Measurements from ENCODE around the gene NOL7. TPM values are rescaled to one million over a fixed set of nuclear protein-coding genes. Genes with fewer than 3 reads are reported as not detected.
A peak's percentile ranks its signal among the peaks of the same experiment; 100 is the strongest.

NOL7 gene
- total and polyA plus RNA-seq, 2 of the 13 experiments (the other 11 are each of a cell fraction or from before 2014, with no cell fraction given): 37.8 to 186 TPM

DNA sequence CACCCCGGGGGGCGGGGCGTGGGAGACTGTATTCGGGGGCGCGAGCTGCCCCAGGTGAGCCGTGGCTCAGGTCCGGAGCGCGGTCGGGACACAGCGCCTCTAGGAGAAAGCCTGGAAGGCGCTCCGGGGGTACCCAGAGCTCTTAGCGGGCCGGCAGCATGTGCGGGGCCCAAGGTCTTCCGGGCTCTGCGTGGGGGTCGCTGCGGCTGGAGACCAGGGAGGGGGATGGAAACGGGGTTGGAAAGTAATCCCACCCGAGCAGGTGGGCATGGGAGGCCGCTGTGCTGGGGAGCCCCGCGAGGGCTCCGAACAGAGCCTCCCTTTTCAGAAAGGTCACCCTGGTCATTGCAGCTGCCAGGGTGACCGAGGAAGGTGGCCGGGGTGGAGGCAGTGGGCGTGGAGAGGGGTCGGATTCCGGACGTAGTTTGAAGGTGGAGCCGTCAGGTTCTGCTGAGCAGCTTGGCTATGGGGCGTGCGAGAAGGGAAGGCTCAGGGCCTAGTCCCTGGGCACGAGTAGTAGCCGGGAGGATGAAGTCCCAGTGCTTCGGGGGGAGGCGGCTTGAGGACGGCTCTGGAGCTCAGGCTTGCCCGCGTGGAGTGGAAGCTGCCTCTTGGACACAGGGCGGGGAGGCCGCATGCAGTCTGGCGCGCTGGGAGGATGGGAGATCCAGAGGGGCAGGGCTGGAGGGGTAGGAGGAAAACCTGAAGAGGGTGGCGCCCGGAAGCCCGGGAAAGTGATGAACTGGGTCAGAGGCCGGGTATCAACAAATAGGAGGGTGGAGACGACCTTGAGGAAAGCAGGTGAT, 40.4 kb upstream of the NOL7 start, which contains the start of gene SIRT5 (continued):
- TF ChIP-seq MTF1 (CRISPR knock-in tag; IDR thresholded peaks at IDR 0.05) (no peak), BCL6 (CRISPR knock-in tag; IDR thresholded peaks at IDR 0.05) (peak; percentile 67; the same call in 1 of the 2 replicates), ZNF335 (CRISPR knock-in tag; IDR thresholded peaks at IDR 0.05) (peak; percentile 79; the same call in 1 of the 2 replicates), ETV6 (CRISPR knock-in tag; conservative IDR thresholded peaks at IDR 0.05) (peak; percentile 52; the same call in 1 of the 2 replicates), ZNF33A (CRISPR knock-in tag; IDR thresholded peaks at IDR 0.05; ENCODE audit: borderline replicate concordance) (no peak), SOX13 (IDR thresholded peaks at IDR 0.05) (0 out of 2 replicates have a peak, but pooled peaks have one; percentile 10), SOX13 (CRISPR knock-in tag; conservative IDR thresholded peaks at IDR 0.05 in 1 of 2, IDR thresholded peaks at IDR 0.05 in 1 of 2) (peak in 1 of 2 experiments; percentile 72; a peak in 2 of 4 replicates), HIVEP1 (CRISPR knock-in tag; IDR thresholded peaks at IDR 0.05) (peak; percentile 91), NR2F2 (IDR thresholded peaks at IDR 0.05; ENCODE audit: borderline replicate concordance, low read depth) (peak; percentile 81), ZNF296 (CRISPR knock-in tag; conservative IDR thresholded peaks at IDR 0.05) (peak; percentile 84), ZNF556 (CRISPR knock-in tag; IDR thresholded peaks at IDR 0.05; ENCODE audit: borderline replicate concordance) (no peak), SMARCC2 (IDR thresholded peaks at IDR 0.05) (no peak), ELF1 (CRISPR knock-in tag; IDR thresholded peaks at IDR 0.05) (peak; percentile 61), SPEN (CRISPR knock-in tag; IDR thresholded peaks at IDR 0.05; ENCODE audit: low read depth) (peak; percentile 82)
- TF ChIP-seq, protein P1, sequence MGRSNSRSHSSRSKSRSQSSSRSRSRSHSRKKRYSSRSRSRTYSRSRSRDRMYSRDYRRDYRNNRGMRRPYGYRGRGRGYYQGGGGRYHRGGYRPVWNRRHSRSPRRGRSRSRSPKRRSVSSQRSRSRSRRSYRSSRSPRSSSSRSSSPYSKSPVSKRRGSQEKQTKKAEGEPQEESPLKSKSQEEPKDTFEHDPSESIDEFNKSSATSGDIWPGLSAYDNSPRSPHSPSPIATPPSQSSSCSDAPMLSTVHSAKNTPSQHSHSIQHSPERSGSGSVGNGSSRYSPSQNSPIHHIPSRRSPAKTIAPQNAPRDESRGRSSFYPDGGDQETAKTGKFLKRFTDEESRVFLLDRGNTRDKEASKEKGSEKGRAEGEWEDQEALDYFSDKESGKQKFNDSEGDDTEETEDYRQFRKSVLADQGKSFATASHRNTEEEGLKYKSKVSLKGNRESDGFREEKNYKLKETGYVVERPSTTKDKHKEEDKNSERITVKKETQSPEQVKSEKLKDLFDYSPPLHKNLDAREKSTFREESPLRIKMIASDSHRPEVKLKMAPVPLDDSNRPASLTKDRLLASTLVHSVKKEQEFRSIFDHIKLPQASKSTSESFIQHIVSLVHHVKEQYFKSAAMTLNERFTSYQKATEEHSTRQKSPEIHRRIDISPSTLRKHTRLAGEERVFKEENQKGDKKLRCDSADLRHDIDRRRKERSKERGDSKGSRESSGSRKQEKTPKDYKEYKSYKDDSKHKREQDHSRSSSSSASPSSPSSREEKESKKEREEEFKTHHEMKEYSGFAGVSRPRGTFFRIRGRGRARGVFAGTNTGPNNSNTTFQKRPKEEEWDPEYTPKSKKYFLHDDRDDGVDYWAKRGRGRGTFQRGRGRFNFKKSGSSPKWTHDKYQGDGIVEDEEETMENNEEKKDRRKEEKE (IDR thresholded peaks at IDR 0.05): no peak
- TF ChIP-seq, protein P2, sequence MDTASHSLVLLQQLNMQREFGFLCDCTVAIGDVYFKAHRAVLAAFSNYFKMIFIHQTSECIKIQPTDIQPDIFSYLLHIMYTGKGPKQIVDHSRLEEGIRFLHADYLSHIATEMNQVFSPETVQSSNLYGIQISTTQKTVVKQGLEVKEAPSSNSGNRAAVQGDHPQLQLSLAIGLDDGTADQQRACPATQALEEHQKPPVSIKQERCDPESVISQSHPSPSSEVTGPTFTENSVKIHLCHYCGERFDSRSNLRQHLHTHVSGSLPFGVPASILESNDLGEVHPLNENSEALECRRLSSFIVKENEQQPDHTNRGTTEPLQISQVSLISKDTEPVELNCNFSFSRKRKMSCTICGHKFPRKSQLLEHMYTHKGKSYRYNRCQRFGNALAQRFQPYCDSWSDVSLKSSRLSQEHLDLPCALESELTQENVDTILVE (CRISPR knock-in tag; IDR thresholded peaks at IDR 0.05): peak; percentile 48
- TF ChIP-seq, protein P3, sequence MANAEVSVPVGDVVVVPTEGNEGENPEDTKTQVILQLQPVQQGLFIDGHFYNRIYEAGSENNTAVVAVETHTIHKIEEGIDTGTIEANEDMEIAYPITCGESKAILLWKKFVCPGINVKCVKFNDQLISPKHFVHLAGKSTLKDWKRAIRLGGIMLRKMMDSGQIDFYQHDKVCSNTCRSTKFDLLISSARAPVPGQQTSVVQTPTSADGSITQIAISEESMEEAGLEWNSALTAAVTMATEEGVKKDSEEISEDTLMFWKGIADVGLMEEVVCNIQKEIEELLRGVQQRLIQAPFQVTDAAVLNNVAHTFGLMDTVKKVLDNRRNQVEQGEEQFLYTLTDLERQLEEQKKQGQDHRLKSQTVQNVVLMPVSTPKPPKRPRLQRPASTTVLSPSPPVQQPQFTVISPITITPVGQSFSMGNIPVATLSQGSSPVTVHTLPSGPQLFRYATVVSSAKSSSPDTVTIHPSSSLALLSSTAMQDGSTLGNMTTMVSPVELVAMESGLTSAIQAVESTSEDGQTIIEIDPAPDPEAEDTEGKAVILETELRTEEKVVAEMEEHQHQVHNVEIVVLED (CRISPR knock-in tag; IDR thresholded peaks at IDR 0.05; ENCODE audit: borderline replicate concordance): peak; percentile 67
- TF ChIP-seq, protein P4, sequence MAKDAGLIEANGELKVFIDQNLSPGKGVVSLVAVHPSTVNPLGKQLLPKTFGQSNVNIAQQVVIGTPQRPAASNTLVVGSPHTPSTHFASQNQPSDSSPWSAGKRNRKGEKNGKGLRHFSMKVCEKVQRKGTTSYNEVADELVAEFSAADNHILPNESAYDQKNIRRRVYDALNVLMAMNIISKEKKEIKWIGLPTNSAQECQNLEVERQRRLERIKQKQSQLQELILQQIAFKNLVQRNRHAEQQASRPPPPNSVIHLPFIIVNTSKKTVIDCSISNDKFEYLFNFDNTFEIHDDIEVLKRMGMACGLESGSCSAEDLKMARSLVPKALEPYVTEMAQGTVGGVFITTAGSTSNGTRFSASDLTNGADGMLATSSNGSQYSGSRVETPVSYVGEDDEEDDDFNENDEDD (CRISPR knock-in tag; IDR thresholded peaks at IDR 0.05; ENCODE audit: borderline replicate concordance): peak; percentile 86
- TF ChIP-seq, protein P5, sequence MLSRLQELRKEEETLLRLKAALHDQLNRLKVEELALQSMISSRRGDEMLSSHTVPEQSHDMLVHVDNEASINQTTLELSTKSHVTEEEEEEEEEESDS (CRISPR knock-in tag; IDR thresholded peaks at IDR 0.05; ENCODE audit: borderline replicate concordance): peak; percentile 74; the same call in 1 of the 2 replicates
